Left ventricle myocardium superior (tissue), 1 donor: Measurements from ENCODE around the gene ASB16. TPM values are rescaled to one million over a fixed set of nuclear protein-coding genes. Genes with fewer than 3 reads are reported as not detected.

Source experiments
- ATAC-seq: fragments of 200-7000 bp; cut with Tn5 transposase; one replicate; pipeline ENCODE4 v1.9.1; 2020; ENCODE audit warnings: mild to moderate bottlenecking, moderate library complexity
- DNase-seq: peaks from one replicate; pipeline ENCODE4 v3.0.0-alpha.2; 2020
- intact Hi-C: fragments of 100-400 bp; cut with micrococcal nuclease; formaldehyde crosslinking; loops from one replicate; pipeline ENCODE4 v1.11.0; 2022
- total RNA-seq: library from RNA; stranded (reverse); fragmentation: NEBNext Ultra II Directional; extraction: Animal tissue kit (Norgen Biotek cat#: 25700); gene quantifications from one replicate; pipeline ENCODE4 v1.2.1, GENCODE V29; 2021
- donor health status: DM: no; HTN: yes; CAD: no; lungs with severe emphysema.

ASB16 gene
- total RNA-seq, 1 donor from 2014 or later: 17.0 TPM

- no peak for ATAC-seq
- DNase-seq: no peak
- intact Hi-C loops: no loop called here
Measured at GRCh38 chr17:44183024-44183423, 12.5 kb downstream of the ASB16 start.

GRCh38 chr17:44184212-44184810 is 13.8 kb downstream of the ASB16 start:
- ATAC-seq (no peak), DNase-seq (no peak)
- intact Hi-C loops: no loop called here

- DNase-seq (peak; percentile 99), ATAC-seq (peak; percentile 95)
- intact Hi-C loops: no loop called here
Measured at GRCh38 chr17:44186307-44187130, 16.0 kb downstream of the ASB16 start, which contains the start of gene TMUB2. TSS of gene TMUB2 (plus strand) at chr17:44186972. CDS start at chr17:44187709, 737 bp downstream.

- DNase-seq (no peak), ATAC-seq (peak; percentile 75)
- intact Hi-C loops: no loop called here
Measured at GRCh38 chr17:44187131-44187899, 16.8 kb downstream of the ASB16 start.

- intact Hi-C loops: no loop called here
- no peak for DNase-seq
Measured at GRCh38 chr17:44188576-44189403, 18.3 kb downstream of the ASB16 start.

GRCh38 chr17:44190481-44190880 is 20.0 kb downstream of the ASB16 start:
- DNase-seq (no peak), ATAC-seq (no peak)
- intact Hi-C loops: no loop called here

More at GRCh38 chr17:44188576-44189403, 18.3 kb downstream of the ASB16 start:
- no peak for ATAC-seq

GRCh38 chr17:44191369-44191768 is 20.9 kb downstream of the ASB16 start:
- DNase-seq (no peak), ATAC-seq (no peak)
- intact Hi-C loops: no loop called here

- intact Hi-C loops: no loop called here
- ATAC-seq: peak; percentile 10
- no peak for DNase-seq
Measured at GRCh38 chr17:44191941-44192496, 21.5 kb downstream of the ASB16 start.

- intact Hi-C loops: no loop called here
- DNase-seq (no peak), ATAC-seq (no peak)
Measured at GRCh38 chr17:44192750-44193149, 22.2 kb downstream of the ASB16 start.

- DNase-seq: no peak
- intact Hi-C loops: no loop called here
- ATAC-seq: no peak
Measured at GRCh38 chr17:44193326-44194084, 23.0 kb downstream of the ASB16 start.

- DNase-seq (no peak), ATAC-seq (no peak)
- intact Hi-C loops: no loop called here
Measured at GRCh38 chr17:44197107-44197506, 26.6 kb downstream of the ASB16 start.

- intact Hi-C loops: no loop called here
- no peak for DNase-seq
- no peak for ATAC-seq
Measured at GRCh38 chr17:44197980-44198720, 27.6 kb downstream of the ASB16 start.

- intact Hi-C loops: no loop called here
- DNase-seq (peak; percentile 79), ATAC-seq (peak; percentile 43)
Measured at GRCh38 chr17:44198721-44199552, 28.4 kb downstream of the ASB16 start.

GRCh38 chr17:44199553-44200477 is 29.3 kb downstream of the ASB16 start, which contains the start of gene ATXN7L3:
TSS of gene ATXN7L3 (minus strand) at chr17:44199884. CDS start at chr17:44198070, 1,814 bp downstream.
- DNase-seq: peak; percentile 99
- ATAC-seq: peak; percentile 95
- intact Hi-C loops: no loop called here

GRCh38 chr17:44200478-44201155 is 30.1 kb downstream of the ASB16 start:
- intact Hi-C loops: no loop called here
- peak; percentile 1 for ATAC-seq
- no peak for DNase-seq
